Measurements from ENCODE around the gene ESAM.

The ESAM gene

GRCh38 chr11:124759266-124760204, 2.6 kb downstream of the ESAM start:
- Histone ChIP-seq H3K27me3 (ENCODE audit: insufficient read depth, poor library complexity, severe bottlenecking) (peaks cover 31% of the 10 kb centered on the region), H3K27ac (replicated peaks) (no peak overlapping the region), H3K4me3 (replicated peaks; ENCODE audit: insufficient read depth, low read length) (no peak overlapping the region)
- no peak for DNase-seq (ENCODE audit: low read depth in 1 of 2, low spot score in 1 of 2)
- TF ChIP-seq SPI1 (IDR thresholded peaks at IDR 0.05; ENCODE audit: borderline replicate concordance, low read depth) = no peak
- TF ChIP-seq, protein P1, sequence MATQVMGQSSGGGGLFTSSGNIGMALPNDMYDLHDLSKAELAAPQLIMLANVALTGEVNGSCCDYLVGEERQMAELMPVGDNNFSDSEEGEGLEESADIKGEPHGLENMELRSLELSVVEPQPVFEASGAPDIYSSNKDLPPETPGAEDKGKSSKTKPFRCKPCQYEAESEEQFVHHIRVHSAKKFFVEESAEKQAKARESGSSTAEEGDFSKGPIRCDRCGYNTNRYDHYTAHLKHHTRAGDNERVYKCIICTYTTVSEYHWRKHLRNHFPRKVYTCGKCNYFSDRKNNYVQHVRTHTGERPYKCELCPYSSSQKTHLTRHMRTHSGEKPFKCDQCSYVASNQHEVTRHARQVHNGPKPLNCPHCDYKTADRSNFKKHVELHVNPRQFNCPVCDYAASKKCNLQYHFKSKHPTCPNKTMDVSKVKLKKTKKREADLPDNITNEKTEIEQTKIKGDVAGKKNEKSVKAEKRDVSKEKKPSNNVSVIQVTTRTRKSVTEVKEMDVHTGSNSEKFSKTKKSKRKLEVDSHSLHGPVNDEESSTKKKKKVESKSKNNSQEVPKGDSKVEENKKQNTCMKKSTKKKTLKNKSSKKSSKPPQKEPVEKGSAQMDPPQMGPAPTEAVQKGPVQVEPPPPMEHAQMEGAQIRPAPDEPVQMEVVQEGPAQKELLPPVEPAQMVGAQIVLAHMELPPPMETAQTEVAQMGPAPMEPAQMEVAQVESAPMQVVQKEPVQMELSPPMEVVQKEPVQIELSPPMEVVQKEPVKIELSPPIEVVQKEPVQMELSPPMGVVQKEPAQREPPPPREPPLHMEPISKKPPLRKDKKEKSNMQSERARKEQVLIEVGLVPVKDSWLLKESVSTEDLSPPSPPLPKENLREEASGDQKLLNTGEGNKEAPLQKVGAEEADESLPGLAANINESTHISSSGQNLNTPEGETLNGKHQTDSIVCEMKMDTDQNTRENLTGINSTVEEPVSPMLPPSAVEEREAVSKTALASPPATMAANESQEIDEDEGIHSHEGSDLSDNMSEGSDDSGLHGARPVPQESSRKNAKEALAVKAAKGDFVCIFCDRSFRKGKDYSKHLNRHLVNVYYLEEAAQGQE (IDR thresholded peaks at IDR 0.05; ENCODE audit: insufficient replicate concordance, low read depth) = no peak
- TF ChIP-seq, protein P2, sequence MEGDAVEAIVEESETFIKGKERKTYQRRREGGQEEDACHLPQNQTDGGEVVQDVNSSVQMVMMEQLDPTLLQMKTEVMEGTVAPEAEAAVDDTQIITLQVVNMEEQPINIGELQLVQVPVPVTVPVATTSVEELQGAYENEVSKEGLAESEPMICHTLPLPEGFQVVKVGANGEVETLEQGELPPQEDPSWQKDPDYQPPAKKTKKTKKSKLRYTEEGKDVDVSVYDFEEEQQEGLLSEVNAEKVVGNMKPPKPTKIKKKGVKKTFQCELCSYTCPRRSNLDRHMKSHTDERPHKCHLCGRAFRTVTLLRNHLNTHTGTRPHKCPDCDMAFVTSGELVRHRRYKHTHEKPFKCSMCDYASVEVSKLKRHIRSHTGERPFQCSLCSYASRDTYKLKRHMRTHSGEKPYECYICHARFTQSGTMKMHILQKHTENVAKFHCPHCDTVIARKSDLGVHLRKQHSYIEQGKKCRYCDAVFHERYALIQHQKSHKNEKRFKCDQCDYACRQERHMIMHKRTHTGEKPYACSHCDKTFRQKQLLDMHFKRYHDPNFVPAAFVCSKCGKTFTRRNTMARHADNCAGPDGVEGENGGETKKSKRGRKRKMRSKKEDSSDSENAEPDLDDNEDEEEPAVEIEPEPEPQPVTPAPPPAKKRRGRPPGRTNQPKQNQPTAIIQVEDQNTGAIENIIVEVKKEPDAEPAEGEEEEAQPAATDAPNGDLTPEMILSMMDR (IDR thresholded peaks at IDR 0.05; ENCODE audit: insufficient read depth, low read length) = no peak
- no peak for TF ChIP-seq POLR2AphosphoS5 (IDR thresholded peaks at IDR 0.05; ENCODE audit: low read depth)
- TF ChIP-seq GABPA (IDR thresholded peaks at IDR 0.05; ENCODE audit: low read depth) = no peak

DNA sequence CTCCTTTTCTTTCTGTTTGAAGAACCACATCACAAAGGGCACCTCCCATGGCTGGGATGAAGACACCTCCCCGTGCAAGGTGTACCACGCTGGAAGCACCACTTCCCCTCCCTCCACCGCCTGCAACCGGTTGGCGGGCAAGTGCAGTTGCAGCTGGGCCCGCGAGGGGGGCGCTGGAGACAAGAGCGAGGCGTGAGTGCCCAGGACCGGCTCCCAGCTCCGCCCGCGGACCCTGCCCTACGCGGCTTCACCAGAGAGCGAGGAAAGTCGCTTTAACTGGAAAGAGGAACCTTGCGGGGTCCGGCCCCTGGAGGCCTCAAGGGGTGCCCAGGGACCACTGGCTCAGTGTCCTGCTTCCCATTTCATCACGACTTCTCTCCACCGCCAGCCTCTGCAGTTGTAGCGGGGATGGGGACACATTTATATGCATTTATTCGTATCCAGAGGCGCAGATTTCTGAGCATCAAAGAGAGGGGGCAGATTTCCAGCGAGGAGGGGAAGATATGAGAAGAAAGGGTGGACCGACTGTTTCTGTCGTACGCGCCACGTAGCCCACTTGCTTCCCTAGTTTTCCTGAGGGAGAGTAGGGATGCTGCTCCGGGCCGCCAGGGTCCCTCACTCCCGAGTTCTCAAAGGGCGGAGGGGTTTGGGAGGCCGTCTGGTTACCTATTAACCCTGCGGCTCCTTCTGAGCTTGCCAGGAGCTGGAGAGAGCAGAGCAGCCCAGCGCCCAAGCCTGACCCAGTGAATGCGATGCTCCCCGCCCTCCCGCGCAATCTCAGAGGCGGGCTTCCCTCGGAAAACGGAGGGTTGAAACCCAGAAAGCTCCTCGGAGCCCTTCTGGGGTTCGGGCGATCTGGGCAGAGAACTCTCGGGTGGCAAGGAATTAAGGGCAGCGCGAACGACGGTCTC, 3.5 kb downstream of the ESAM start:
- peak; percentile 87 for TF ChIP-seq SPI1 (IDR thresholded peaks at IDR 0.05; ENCODE audit: borderline replicate concordance, low read depth)
- TF ChIP-seq, protein P2 (IDR thresholded peaks at IDR 0.05; ENCODE audit: insufficient read depth, low read length) = peak; percentile 52
- TF ChIP-seq GABPA (IDR thresholded peaks at IDR 0.05; ENCODE audit: low read depth) = no peak
- TF ChIP-seq POLR2AphosphoS5 (IDR thresholded peaks at IDR 0.05; ENCODE audit: low read depth) = no peak
- TF ChIP-seq, protein P1 (IDR thresholded peaks at IDR 0.05; ENCODE audit: insufficient replicate concordance, low read depth) = no peak
- peak; percentile 76 to 91 for DNase-seq (ENCODE audit: low read depth in 1 of 2, low spot score in 1 of 2)
- Histone ChIP-seq H3K4me3 (replicated peaks; ENCODE audit: insufficient read depth, low read length) (peak overlapping the region; percentile 11), H3K27me3 (ENCODE audit: insufficient read depth, poor library complexity, severe bottlenecking) (peaks cover 31% of the 10 kb centered on the region), H3K27ac (replicated peaks) (no peak overlapping the region)

DNA sequence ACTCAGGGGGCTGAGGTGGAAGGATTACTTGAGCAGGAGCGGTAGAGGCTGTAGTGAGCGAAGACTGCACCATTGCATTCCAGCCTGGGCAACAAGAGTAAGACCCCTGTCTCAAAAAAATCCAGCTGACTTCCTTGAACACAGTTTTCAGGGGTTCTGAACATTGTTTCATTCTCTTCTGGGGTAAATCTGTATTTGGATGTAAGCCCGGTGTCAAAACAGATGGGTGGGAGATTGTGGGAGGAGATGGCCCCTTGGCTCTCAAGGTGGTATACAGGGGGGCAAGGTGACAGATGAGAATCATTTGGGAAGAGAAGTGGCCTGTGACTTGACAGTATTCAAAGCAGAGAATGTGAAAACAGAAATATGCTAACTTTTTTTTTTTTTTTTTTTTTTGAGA, 4.8 kb downstream of the ESAM start:
- TF ChIP-seq POLR2AphosphoS5 (IDR thresholded peaks at IDR 0.05; ENCODE audit: low read depth) = no peak
- TF ChIP-seq, protein P1 (IDR thresholded peaks at IDR 0.05; ENCODE audit: insufficient replicate concordance, low read depth) = no peak
- TF ChIP-seq GABPA (IDR thresholded peaks at IDR 0.05; ENCODE audit: low read depth) = no peak
- TF ChIP-seq SPI1 (IDR thresholded peaks at IDR 0.05; ENCODE audit: borderline replicate concordance, low read depth) = no peak
- TF ChIP-seq, protein P2 (IDR thresholded peaks at IDR 0.05; ENCODE audit: insufficient read depth, low read length) = no peak
- Histone ChIP-seq H3K27me3 (ENCODE audit: insufficient read depth, poor library complexity, severe bottlenecking) (peaks cover 29% of the 10 kb centered on the region), H3K4me3 (replicated peaks; ENCODE audit: insufficient read depth, low read length) (no peak overlapping the region), H3K27ac (replicated peaks) (no peak overlapping the region)
- no peak for DNase-seq (ENCODE audit: low read depth in 1 of 2, low spot score in 1 of 2)
